Prostate gland (tissue), 2 donors: Measurements from ENCODE around the gene MS4A5.

Experiments used
- CTCF ChIP-seq, 4 experiments: fragments of 200-600 bp in 2 of 4; fragments of 450-650 bp in 2 of 4; sonication (generic) in 2 of 4; IDR thresholded peaks; 1 replicate in 3 of 4; 2 replicates in 1 of 4; pipeline ENCODE4 v1.5.1; 2016 to 2019; ENCODE audit warnings: antibody characterized with exemption in 4 of 4, mild to moderate bottlenecking in 2 of 4, moderate library complexity in 2 of 4
- POLR2A ChIP-seq: fragments of 450-650 bp; IDR thresholded peaks from one replicate; pipeline ENCODE4 v1.6.1; 2016; ENCODE audit warnings: antibody characterized with exemption, mild to moderate bottlenecking
- POLR2AphosphoS5 ChIP-seq: sonication (generic); formaldehyde crosslinking; IDR thresholded peaks from one replicate; pipeline ENCODE4 v1.6.1; 2017; ENCODE audit warnings: antibody characterized with exemption

- TF ChIP-seq CTCF (IDR thresholded peaks at IDR 0.05) (no peak), POLR2AphosphoS5 (no peak), POLR2A (no peak)
Observed at GRCh38 chr11:60469723-60470122, 40.4 kb downstream of the MS4A5 start.
